Measurements from ENCODE around the gene ZNF680.
"Not testable (repeated sequence)": the region's sequence is repeated elsewhere in the genome, so short reads cannot be mapped to it uniquely, and the experiment has no call there.

The ZNF680 gene

GRCh38 chr7:64554188-64554587 lies 8.7 kb downstream of the ZNF680 start:
- DNase-seq: not testable (repeated sequence)

- DNase-seq: no peak
Measured at GRCh38 chr7:64551375-64552142, 11.3 kb downstream of the ZNF680 start.

GRCh38 chr7:64544010-64544409 lies 18.9 kb downstream of the ZNF680 start:
- no peak for DNase-seq

- DNase-seq: no peak
Measured at GRCh38 chr7:64541438-64542359, 21.2 kb downstream of the ZNF680 start.

GRCh38 chr7:64533756-64534155 lies 29.1 kb downstream of the ZNF680 start:
- no peak for DNase-seq

GRCh38 chr7:64528770-64529169 lies 34.1 kb downstream of the ZNF680 start:
- DNase-seq: no peak

GRCh38 chr7:64521409-64521984 lies 41.4 kb downstream of the ZNF680 start:
- DNase-seq: no peak

- no peak for DNase-seq
Measured at GRCh38 chr7:64516451-64516850, 46.4 kb downstream of the ZNF680 start.

GRCh38 chr7:64515781-64516180 lies 47.1 kb downstream of the ZNF680 start:
- no peak for DNase-seq

- DNase-seq: no peak
Measured at GRCh38 chr7:64515330-64515729, 47.5 kb downstream of the ZNF680 start.

- DNase-seq: no peak
Measured at GRCh38 chr7:64509583-64509982, 53.3 kb downstream of the ZNF680 start.

- no peak for DNase-seq
Measured at GRCh38 chr7:64504581-64505120, 58.2 kb downstream of the ZNF680 start.

GRCh38 chr7:64498270-64498669 lies 64.6 kb downstream of the ZNF680 start:
- DNase-seq: no peak

GRCh38 chr7:64494912-64495461 lies 67.9 kb downstream of the ZNF680 start:
- no peak for DNase-seq

- peak; percentile 18 for DNase-seq
Measured at GRCh38 chr7:64485623-64486022, 77.2 kb downstream of the ZNF680 start.
